ENCODE data around the gene CACNB3. TPM values are rescaled to one million over a fixed set of nuclear protein-coding genes. Genes with fewer than 3 reads are reported as not detected.

CACNB3 gene
- total RNA-seq, 4 donors from 2014 or later = 10.2 to 47.0 (median 35.6) TPM

DNA sequence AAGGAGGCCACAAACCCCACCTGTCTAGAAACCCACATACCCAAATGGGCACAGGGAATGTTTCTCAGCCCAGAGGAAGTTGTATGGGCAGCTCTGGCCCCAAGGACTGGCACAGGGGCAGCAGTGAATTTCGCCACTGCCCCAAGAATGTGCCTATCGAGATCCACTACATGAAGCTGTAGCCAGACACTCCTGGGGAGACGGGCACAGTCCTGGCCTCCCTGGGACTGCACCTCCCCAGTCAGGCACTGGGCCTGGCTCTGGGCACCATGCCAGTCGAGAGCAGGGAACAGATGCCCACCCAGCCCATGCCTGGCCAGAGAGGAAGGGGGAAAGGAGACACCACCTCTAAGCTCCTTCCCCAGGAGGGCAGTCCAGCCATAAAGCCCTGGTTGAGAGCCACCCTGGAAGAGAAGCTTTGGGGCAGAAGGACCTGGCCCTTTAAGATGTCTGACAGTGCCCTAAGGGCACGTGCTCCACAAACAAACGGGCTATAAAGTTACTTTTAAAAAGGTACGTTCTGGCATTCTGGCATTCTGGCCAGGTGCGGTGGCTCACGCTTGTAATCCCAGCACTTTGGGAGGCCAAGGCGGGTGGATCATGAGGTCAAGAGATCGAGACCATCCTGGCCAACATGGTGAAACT is 37.8 kb upstream of the CACNB3 start:
- peaks cover 0 to 41% (median 0%) of the 10 kb centered on the region in 4 donors for H3K4me1 ChIP-seq
- H3K27me3 ChIP-seq = no peaks in the 10 kb centered on the region
- H3K4me3 ChIP-seq = no peak overlapping the region
- H3K27ac ChIP-seq = peak overlapping the region in 2 of 4 donors; percentile 23 to 59
- TF ChIP-seq POLR2A (IDR thresholded peaks at IDR 0.05) = no peak
- TF ChIP-seq, protein P1, sequence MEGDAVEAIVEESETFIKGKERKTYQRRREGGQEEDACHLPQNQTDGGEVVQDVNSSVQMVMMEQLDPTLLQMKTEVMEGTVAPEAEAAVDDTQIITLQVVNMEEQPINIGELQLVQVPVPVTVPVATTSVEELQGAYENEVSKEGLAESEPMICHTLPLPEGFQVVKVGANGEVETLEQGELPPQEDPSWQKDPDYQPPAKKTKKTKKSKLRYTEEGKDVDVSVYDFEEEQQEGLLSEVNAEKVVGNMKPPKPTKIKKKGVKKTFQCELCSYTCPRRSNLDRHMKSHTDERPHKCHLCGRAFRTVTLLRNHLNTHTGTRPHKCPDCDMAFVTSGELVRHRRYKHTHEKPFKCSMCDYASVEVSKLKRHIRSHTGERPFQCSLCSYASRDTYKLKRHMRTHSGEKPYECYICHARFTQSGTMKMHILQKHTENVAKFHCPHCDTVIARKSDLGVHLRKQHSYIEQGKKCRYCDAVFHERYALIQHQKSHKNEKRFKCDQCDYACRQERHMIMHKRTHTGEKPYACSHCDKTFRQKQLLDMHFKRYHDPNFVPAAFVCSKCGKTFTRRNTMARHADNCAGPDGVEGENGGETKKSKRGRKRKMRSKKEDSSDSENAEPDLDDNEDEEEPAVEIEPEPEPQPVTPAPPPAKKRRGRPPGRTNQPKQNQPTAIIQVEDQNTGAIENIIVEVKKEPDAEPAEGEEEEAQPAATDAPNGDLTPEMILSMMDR (IDR thresholded peaks at IDR 0.05) = no peak
- peaks cover 0 to 41% (median 0%) of the 10 kb centered on the region in 3 donors for H3K36me3 ChIP-seq
- no peak for DNase-seq
- H3K9me3 ChIP-seq = no peaks in the 10 kb centered on the region

DNA sequence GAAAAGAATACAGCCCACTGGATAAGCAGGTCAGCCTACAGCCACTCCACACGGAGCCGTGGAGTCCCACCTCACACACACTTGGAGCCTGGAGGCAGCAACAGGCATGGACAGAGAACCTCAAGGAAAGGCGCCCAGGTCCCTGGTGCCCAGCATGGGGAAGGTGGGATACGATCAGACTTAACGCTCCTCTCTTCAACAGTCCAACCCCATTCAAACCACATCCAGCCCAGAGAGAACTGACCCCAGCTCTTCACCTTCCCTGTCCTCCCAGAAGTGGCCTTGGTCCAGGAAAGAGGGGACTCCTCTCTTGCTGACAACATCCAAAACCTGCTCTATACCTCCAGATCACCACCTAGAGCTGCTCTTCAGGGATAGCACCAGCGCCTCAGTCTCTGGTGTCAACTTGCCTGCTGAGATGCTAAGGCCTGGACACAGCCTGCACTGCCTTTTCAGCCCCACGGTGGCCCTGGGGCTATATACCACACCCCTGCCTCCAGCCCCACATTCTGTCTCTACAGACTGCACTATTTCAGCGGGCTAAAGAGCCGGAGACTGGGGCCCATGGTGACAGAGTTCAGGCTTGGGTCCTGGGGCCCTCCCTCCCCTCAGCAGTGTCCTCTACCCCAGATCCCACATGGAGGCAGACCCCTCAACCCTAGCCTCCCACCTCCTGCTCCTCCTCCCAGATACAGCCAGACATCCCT is 36.4 kb upstream of the CACNB3 start:
- DNase-seq = no peak
- TF ChIP-seq, protein P1 (IDR thresholded peaks at IDR 0.05) = no peak
- TF ChIP-seq POLR2A (IDR thresholded peaks at IDR 0.05) = no peak
- H3K27ac ChIP-seq = no peak overlapping the region
- H3K27me3 ChIP-seq = no peaks in the 10 kb centered on the region
- peaks cover 0 to 45% (median 0%) of the 10 kb centered on the region in 4 donors for H3K4me1 ChIP-seq
- no peak overlapping the region for H3K4me3 ChIP-seq
- peaks cover 0 to 27% (median 0%) of the 10 kb centered on the region in 3 donors for H3K36me3 ChIP-seq
- H3K9me3 ChIP-seq = no peaks in the 10 kb centered on the region

DNA sequence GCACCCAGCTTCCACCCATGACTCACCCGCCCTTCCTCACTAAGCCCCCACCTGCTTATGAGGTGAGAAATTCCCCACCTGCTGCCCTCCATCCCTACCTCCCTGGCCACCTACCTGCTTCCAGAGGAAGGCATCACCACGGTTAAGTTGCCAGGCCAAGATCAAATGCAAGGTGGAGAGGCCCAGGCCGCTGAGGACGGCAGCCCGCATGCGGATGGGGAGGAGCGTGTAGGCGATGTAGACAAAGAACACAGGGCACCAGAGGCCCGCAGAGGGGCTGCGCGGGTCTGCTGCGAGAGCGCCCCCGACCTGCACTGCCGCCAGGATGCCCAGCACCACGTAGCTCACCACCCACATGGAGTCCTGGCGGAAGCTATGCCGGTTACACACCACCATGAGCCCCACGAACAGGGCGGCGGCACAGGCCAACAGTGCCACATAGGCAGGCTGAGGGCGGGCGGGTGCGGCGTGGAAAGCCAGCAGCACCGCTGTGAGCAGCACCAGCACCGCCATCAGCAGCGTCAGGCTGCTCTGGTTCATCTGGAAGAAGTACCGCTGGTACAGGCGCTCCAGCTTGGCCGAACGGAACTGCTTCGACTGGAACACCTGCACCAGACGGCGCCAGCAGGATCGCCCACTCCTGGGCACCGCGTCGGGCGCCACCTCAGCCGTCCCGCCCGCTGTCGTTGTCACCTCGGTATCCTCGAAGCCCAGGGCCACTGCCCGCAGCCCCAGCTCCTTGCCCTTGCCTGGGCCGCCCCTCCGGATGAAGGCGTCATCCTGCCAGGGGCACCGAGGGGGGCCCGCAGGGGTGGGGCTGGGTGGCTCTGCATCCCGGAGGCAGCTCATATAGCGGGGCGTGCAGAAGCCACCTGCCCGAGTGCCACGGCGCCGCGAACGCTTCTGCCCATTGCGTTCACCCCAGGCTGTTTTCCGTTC is 35.6 kb upstream of the CACNB3 start:
- TF ChIP-seq POLR2A (IDR thresholded peaks at IDR 0.05) = no peak
- TF ChIP-seq, protein P1 (IDR thresholded peaks at IDR 0.05) = no peak
- peaks cover 0 to 53% (median 0%) of the 10 kb centered on the region in 4 donors for H3K4me1 ChIP-seq
- H3K27me3 ChIP-seq = no peaks in the 10 kb centered on the region
- H3K36me3 ChIP-seq = peaks cover 0 to 20% (median 0%) of the 10 kb centered on the region in 3 donors
- no peak overlapping the region for H3K4me3 ChIP-seq
- no peak overlapping the region for H3K27ac ChIP-seq
- no peak for DNase-seq
- no peaks in the 10 kb centered on the region for H3K9me3 ChIP-seq

DNA sequence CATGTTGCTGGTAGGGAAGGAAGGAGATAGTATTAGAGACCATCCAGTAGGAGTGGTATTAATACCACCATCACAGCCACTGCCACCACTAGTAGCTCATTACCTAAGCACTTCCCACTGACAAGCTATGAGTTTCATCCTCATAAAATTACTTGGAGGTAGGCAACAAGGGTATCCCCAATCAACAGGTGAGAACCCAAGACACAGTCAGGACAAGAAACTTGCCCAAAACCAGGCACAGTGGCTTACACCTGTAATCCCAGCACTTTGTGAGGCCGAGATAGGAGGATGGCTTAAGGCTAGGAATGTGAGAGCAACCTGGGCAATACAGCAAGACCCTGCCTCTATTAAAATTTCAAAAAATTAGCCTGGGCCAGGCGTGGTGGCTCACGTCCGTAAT is 34.9 kb upstream of the CACNB3 start:
- no peaks in the 10 kb centered on the region for H3K27me3 ChIP-seq
- H3K36me3 ChIP-seq = peaks cover 0 to 13% (median 0%) of the 10 kb centered on the region in 3 donors
- H3K4me3 ChIP-seq = no peak overlapping the region
- no peak for DNase-seq
- TF ChIP-seq POLR2A (IDR thresholded peaks at IDR 0.05) = no peak
- TF ChIP-seq, protein P1 (IDR thresholded peaks at IDR 0.05) = no peak
- H3K4me1 ChIP-seq = peaks cover 0 to 55% (median under 1%) of the 10 kb centered on the region in 4 donors
- no peaks in the 10 kb centered on the region for H3K9me3 ChIP-seq
- no peak overlapping the region for H3K27ac ChIP-seq
